Heart left ventricle (tissue), 16 donors: Measurements from ENCODE around the gene TSPAN19. TPM values are rescaled to one million over a fixed set of nuclear protein-coding genes. Genes with fewer than 3 reads are reported as not detected.

ENCODE experiments used
- ATAC-seq, 4 donors: fragments of 200-7000 bp; cut with Tn5 transposase; one replicate each; pipeline ENCODE4 v1.9.1; 2020 to 2022; ENCODE audit warnings: moderate library complexity in 4 of 4, mild to moderate bottlenecking in 3 of 4, moderate number of reproducible peaks in 1 of 4
- DNase-seq, 5 donors: peaks; one replicate each; pipeline ENCODE4 v3.0.0-alpha.2; 2020
- H3K27ac ChIP-seq, 12 donors: fragments of 200-600 bp; sonication (generic) in 4 of 12; one replicate each; pipeline versions ENCODE4 v1.5.0 to v1.8.0; 2016 to 2022; ENCODE audit warnings: mild to moderate bottlenecking in 2 of 12
- H3K27me3 ChIP-seq, 9 donors: fragments of 200-600 bp; sonication (generic) in 2 of 9; one replicate each; pipeline versions ENCODE4 v1.5.1 to v1.8.0; 2016 to 2022; ENCODE audit warnings: mild to moderate bottlenecking in 3 of 9
- H3K36me3 ChIP-seq, 9 donors: fragments of 200-600 bp; sonication (generic) in 2 of 9; one replicate each; pipeline versions ENCODE4 v1.5.0 to v1.8.0; 2018 to 2022; ENCODE audit warnings: mild to moderate bottlenecking in 2 of 9
- H3K4me1 ChIP-seq, 12 donors: fragments of 200-600 bp; sonication (generic) in 4 of 12; one replicate each; pipeline versions ENCODE4 v1.5.0 to v1.8.0; 2016 to 2022; ENCODE audit warnings: mild to moderate bottlenecking in 3 of 12
- H3K4me3 ChIP-seq, 12 donors: fragments of 200-600 bp; sonication (generic) in 4 of 12; one replicate each; pipeline versions ENCODE4 v1.5.0 to v1.8.0; 2017 to 2022; ENCODE audit warnings: mild to moderate bottlenecking in 9 of 12, moderate library complexity in 4 of 12
- H3K9me3 ChIP-seq, 12 donors: fragments of 200-600 bp; sonication (generic) in 4 of 12; one replicate each; pipeline versions ENCODE4 v1.5.0 to v1.8.0; 2016 to 2022; ENCODE audit warnings: mild to moderate bottlenecking in 1 of 12
- POLR2A ChIP-seq, 2 donors: fragments of 450-650 bp; IDR thresholded peaks; one replicate each; pipeline ENCODE4 v1.6.1; 2017; ENCODE audit warnings: antibody characterized with exemption in 2 of 2, mild to moderate bottlenecking in 2 of 2, moderate library complexity in 2 of 2
- WGBS, 4 donors: extraction: QIAGEN DNeasy Blood & Tissue Kit in 2 of 4; methylation state at CpG; one replicate each; pipeline versions ENCODE4 v1.1.5 to v1.1.7; 2013 to 2018; 5-methylcytosine and 5-hydroxymethylcytosine counted together
- intact Hi-C, 10 donors: fragments of 100-400 bp; cut with DNase I; formaldehyde crosslinking; loops; one replicate each; pipeline versions ENCODE4 v1.11.1 to v1.14.2; 2022
- polyA plus RNA-seq, 2 donors: library from polyadenylated mRNA; stranded (reverse); fragments of 200-250 nt; gene quantifications; one replicate each; pipeline ENCODE4 v1.2.3, GENCODE V29; 2013
- total RNA-seq, 9 donors: library from RNA; depleted of rRNA in 2 of 9; stranded (reverse); fragments of >200 nt in 2 of 9; fragmentation: NEBNext Ultra II Directional in 3 of 9; extraction: Animal tissue kit (Norgen Biotek cat#: 25700) in 3 of 9; gene quantifications; one replicate each; pipeline versions ENCODE4 v1.1.0 to v1.2.4, GENCODE V29; 2016 to 2023
- TF ChIP-seq, protein P1 (sequence below), 12 donors: fragments of 200-600 bp; sonication (generic) in 4 of 12; IDR thresholded peaks; one replicate each; pipeline versions ENCODE4 v1.5.0 to v1.8.0; 2018 to 2022; ENCODE audit warnings: antibody characterized with exemption in 12 of 12, mild to moderate bottlenecking in 5 of 12
- donor health status: ischemic (EF 13 %, LVEDD 7.1; RV severe dilation, severe dysfunction).
- donor health status: healthy with polysubstance abuse.
- donor health status: DM: no; HTN: yes; CAD: no.
- donor health status: DM: no; HTN: no; CAD: no.
- donor health status: ischemic (EF 25% LVEDD 6.9; RV normal size, moderate dysfunction).
- donor health status: ischemic (EF 25% LVEDD 5.7; RV mildly dilated, moderate dysfunction).
- donor health status: healthy.
- donor health status: DM: yes; HTN: yes; CAD: no.
- donor health status: ischemic (EF 35%, LVEDD 5.7; RV mildly dilated, moderate dysfunction).
- donor health status: nonischemic (EF 11% LVEDD 7.7; RV severe dilation, severe dysfunction).
- donor health status: DM: yes; HTN: yes; CAD: no.
- donor health status: PGD.
- donor health status: ischemic (EF 29% LVEDD 5.4; RV normal size, mild dysfunction).
- donor health status: nonischemic (EF 23%, LVEDD 6.1; RV moderate dilation, normal function).

Gene TSPAN19
- total and polyA plus RNA-seq, 11 donors = 0.11 to 0.47 (median 0.39) TPM; not detected in 8

DNA sequence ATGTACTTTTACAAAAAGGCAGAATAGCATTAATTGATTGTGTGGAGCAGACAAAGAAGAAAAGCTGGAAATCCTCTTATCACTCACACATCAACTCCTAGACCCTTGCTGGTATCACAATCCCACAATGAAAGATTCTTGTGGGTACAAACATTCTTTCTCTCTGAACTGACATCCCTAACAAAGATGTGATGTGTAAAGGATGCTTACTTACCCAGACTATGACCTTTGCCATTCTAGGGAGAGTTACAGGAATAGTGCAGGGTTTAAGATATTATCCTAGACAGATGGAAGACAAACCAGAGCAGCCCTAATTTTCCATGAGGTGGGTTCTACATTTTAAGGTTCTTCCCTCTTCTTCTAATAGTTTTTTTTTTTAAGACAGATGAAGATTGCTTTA lies 63.1 kb downstream of the TSPAN19 start:
- TF ChIP-seq, protein P1, sequence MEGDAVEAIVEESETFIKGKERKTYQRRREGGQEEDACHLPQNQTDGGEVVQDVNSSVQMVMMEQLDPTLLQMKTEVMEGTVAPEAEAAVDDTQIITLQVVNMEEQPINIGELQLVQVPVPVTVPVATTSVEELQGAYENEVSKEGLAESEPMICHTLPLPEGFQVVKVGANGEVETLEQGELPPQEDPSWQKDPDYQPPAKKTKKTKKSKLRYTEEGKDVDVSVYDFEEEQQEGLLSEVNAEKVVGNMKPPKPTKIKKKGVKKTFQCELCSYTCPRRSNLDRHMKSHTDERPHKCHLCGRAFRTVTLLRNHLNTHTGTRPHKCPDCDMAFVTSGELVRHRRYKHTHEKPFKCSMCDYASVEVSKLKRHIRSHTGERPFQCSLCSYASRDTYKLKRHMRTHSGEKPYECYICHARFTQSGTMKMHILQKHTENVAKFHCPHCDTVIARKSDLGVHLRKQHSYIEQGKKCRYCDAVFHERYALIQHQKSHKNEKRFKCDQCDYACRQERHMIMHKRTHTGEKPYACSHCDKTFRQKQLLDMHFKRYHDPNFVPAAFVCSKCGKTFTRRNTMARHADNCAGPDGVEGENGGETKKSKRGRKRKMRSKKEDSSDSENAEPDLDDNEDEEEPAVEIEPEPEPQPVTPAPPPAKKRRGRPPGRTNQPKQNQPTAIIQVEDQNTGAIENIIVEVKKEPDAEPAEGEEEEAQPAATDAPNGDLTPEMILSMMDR (IDR thresholded peaks at IDR 0.05) = no peak
- TF ChIP-seq POLR2A (IDR thresholded peaks at IDR 0.05) = no peak
- no peak for DNase-seq
- Histone ChIP-seq H3K27ac (no peak overlapping the region), H3K4me1 (no peaks in the 10 kb centered on the region), H3K27me3 (no peaks in the 10 kb centered on the region), H3K36me3 (no peaks in the 10 kb centered on the region), H3K4me3 (no peak overlapping the region), H3K9me3 (no peaks in the 10 kb centered on the region)
- intact Hi-C loops = no loop called here
- no peak for ATAC-seq

DNA sequence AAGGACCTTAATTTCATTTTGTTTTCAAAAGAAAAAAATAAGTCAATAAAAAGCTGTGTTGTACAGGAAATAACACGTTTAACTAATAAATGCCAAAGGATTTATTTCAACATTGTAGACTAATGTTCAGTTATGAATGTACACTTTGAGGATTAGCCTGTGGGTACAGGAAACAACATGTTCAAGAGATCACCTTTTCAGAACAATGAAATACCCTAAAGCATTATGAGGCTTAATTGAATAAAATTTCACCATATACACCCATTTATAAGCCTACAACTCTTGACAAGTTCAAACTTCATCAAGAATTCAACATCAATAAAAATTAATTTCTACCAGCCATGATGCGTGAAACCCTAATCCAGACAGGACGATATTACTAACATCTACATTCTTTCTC lies 66.9 kb downstream of the TSPAN19 start:
- Histone ChIP-seq H3K27ac (no peak overlapping the region), H3K4me3 (no peak overlapping the region), H3K4me1 (no peaks in the 10 kb centered on the region), H3K36me3 (no peaks in the 10 kb centered on the region), H3K27me3 (no peaks in the 10 kb centered on the region), H3K9me3 (no peaks in the 10 kb centered on the region)
- intact Hi-C loops = no loop called here
- 68 to 74% (median 71%) methylated on average over 3 of the region's 3 CpGs for WGBS, 4 donors
- ATAC-seq (no peak), DNase-seq (no peak)
- TF ChIP-seq, protein P1 (IDR thresholded peaks at IDR 0.05) = no peak
- TF ChIP-seq POLR2A (IDR thresholded peaks at IDR 0.05) = no peak

Other genes with a start within 250 kb of the TSPAN19 start
- not detected for gene SLC6A15, start 123.5 kb downstream of the TSPAN19 start, total RNA-seq
- gene SLC6A15, start 123.5 kb downstream of the TSPAN19 start, polyA plus RNA-seq = not detected
- under 1 TPM in 7 of 9 donors, not detected in 2; 0.04 to 0.72 (median 0.48) TPM for gene LRRIQ1, start 74 bp upstream of the TSPAN19 start, total RNA-seq
- under 1 TPM in 1 of 2 donors, not detected in 1; 0.26 TPM for gene LRRIQ1, start 74 bp upstream of the TSPAN19 start, polyA plus RNA-seq
- not detected for gene ALX1, start 243.9 kb upstream of the TSPAN19 start, total RNA-seq
- gene ALX1, start 243.9 kb upstream of the TSPAN19 start, polyA plus RNA-seq = not detected